Ascending aorta (tissue), 2 donors: Measurements from ENCODE around the gene CARD19. TPM values are rescaled to one million over a fixed set of nuclear protein-coding genes. Genes with fewer than 3 reads are reported as not detected.

Experiments used
- DNase-seq, 2 donors: peaks; one replicate each; pipeline ENCODE4 v3.0.0-alpha.2; 2019; ENCODE audit warnings: low spot score in 2 of 2
- H3K27ac ChIP-seq, 2 donors: fragments of 200-600 bp; sonication (generic); one replicate each; pipeline ENCODE4 v1.5.1; 2016 to 2017; ENCODE audit warnings: mild to moderate bottlenecking in 1 of 2
- H3K27me3 ChIP-seq: fragments of 200-600 bp; sonication (generic); one replicate; pipeline ENCODE4 v1.5.1; 2017
- H3K36me3 ChIP-seq, 2 donors: fragments of 200-600 bp; sonication (generic); one replicate each; pipeline ENCODE4 v1.5.1; 2016
- H3K4me1 ChIP-seq, 2 donors: fragments of 200-600 bp; sonication (generic); one replicate each; pipeline ENCODE4 v1.5.1; 2016 to 2017; ENCODE audit warnings: mild to moderate bottlenecking in 1 of 2
- H3K4me3 ChIP-seq, 2 donors: fragments of 200-600 bp; sonication (generic); one replicate each; pipeline ENCODE4 v1.5.1; 2016 to 2017; ENCODE audit warnings: mild to moderate bottlenecking in 1 of 2
- H3K9me3 ChIP-seq, 2 donors: fragments of 200-600 bp; sonication (generic); one replicate each; pipeline ENCODE4 v1.5.1; 2016
- intact Hi-C: fragments of 100-400 bp; cut with DNase I; formaldehyde crosslinking; loops from one replicate; pipeline ENCODE4 v1.15.1; 2023
- total RNA-seq: library from RNA; depleted of rRNA; stranded (reverse); fragments of >200 nt; gene quantifications from one replicate; pipeline ENCODE4 v1.1.0, GENCODE V29; 2016
- TF ChIP-seq, protein P1 (sequence below), 3 experiments: fragments of 200-600 bp in 2 of 3; fragments of 450-650 bp in 1 of 3; sonication (generic) in 2 of 3; IDR thresholded peaks; one replicate each; pipeline ENCODE4 v1.5.1; 2016 to 2019; ENCODE audit warnings: antibody characterized with exemption in 3 of 3, mild to moderate bottlenecking in 1 of 3, moderate library complexity in 1 of 3

CARD19 gene
- total RNA-seq, 1 donor from 2014 or later: 212 TPM

DNA sequence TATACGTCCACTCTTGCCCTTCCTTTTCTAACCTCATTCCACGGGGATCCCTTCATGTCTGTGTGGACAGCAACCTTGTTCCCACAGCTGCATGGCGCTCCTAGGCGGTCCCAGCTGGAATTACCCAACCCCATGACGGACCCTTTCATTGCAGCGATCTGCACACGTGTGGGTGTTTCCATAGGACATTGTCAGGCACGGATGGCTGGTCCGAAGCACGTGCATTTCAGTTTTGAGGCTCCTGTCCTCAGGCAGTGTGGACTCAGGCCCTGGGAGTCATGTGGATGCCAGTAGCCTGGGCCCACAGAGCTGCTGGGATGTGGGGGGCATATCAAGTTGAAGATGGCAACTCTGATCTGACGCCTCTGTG is 15.0 kb downstream of the CARD19 start:
- DNase-seq: peak in 1 of 2 donors; percentile 5
- no peak overlapping the region for H3K27ac ChIP-seq
- no peak overlapping the region for H3K4me3 ChIP-seq
- no peaks in the 10 kb centered on the region for H3K9me3 ChIP-seq
- no peaks in the 10 kb centered on the region for H3K27me3 ChIP-seq
- intact Hi-C loops: no loop called here
- TF ChIP-seq, protein P1, sequence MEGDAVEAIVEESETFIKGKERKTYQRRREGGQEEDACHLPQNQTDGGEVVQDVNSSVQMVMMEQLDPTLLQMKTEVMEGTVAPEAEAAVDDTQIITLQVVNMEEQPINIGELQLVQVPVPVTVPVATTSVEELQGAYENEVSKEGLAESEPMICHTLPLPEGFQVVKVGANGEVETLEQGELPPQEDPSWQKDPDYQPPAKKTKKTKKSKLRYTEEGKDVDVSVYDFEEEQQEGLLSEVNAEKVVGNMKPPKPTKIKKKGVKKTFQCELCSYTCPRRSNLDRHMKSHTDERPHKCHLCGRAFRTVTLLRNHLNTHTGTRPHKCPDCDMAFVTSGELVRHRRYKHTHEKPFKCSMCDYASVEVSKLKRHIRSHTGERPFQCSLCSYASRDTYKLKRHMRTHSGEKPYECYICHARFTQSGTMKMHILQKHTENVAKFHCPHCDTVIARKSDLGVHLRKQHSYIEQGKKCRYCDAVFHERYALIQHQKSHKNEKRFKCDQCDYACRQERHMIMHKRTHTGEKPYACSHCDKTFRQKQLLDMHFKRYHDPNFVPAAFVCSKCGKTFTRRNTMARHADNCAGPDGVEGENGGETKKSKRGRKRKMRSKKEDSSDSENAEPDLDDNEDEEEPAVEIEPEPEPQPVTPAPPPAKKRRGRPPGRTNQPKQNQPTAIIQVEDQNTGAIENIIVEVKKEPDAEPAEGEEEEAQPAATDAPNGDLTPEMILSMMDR (IDR thresholded peaks at IDR 0.05): no peak
- peaks cover 50 to 60% of the 10 kb centered on the region in 2 donors for H3K36me3 ChIP-seq
- H3K4me1 ChIP-seq: peaks cover 0 to 8% of the 10 kb centered on the region in 2 donors

DNA sequence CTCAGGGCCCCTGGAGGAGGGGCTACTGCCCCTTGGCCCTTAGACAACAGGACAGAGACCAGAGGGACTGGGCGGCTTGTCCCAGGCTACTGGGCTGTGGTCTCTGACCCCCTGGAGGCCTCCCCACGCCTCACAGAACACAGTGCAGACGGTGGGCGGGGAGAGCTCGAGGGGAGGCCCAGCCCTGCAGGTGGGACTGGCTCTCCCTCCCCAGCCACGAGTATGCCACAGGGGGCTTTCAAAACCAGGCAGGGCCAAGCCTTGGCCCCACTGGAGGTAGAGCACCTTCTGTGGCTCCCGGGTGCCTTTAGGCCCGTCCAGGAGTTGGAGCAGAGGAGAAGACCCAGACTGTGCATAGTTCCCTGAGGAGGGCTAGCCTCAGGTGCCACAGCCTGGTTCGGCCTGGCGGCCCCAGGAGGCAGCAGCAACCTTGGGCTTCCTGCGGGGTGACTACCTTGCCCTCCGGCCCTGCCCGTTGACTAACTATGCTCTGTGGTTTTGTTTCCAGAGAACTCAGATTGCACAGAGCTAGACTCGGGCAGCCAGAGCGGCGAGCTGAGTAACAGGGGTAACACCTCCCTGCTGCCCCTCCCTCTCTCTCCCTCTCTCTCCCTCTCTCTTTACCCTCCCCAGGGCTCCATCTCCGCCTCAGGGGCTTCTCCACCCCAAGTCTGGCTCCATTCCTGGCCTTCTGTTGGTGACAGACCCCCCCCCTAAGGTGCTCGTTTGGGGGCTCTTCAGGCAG is 15.5 kb downstream of the CARD19 start:
- peak; percentile 4 to 60 for DNase-seq
- TF ChIP-seq, protein P1 (IDR thresholded peaks at IDR 0.05): no peak
- Histone ChIP-seq H3K9me3 (no peaks in the 10 kb centered on the region), H3K27ac (no peak overlapping the region), H3K27me3 (no peaks in the 10 kb centered on the region), H3K4me3 (no peak overlapping the region), H3K4me1 (peaks cover 0 to 12% of the 10 kb centered on the region in 2 donors), H3K36me3 (peaks cover 50 to 60% of the 10 kb centered on the region in 2 donors)
- intact Hi-C loops: no loop called here

DNA sequence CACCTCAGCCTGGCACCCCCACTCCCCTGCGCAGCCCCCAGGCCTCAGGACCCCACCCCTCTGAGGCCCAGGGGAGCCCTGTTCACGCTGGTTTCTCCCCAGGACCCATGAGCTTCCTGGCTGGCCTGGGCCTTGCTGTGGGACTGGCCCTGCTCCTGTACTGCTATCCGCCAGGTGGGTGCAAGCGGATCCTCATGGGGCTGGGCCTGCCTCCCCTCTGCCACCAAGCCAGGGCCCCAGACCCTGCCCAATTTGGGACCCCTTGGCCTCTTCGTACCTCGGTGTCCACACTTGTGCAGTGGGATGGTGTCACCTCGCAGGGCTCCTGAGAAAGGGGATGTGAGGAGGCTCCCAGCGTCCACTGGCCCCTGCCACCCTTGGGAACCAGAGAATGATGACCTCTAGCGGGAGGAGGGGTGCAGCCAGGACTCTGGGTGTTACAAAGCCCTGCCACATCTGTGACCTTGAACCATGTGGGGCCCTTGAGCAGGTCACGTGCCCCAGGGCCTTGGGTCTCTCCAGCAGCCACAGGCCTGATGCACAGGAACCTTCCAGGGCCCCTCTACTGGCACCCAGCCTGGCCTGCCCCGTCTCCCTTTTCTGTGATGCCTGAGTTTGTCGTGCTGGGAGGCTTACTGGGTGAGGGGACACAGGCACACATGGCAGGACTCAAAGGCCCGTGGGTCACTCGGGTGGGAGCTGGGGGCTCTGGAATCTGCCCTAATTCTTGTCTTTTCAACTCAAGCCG is 16.3 kb downstream of the CARD19 start:
- intact Hi-C loops: no loop called here
- H3K27ac ChIP-seq: no peak overlapping the region
- H3K4me3 ChIP-seq: no peak overlapping the region
- peaks cover 50 to 60% of the 10 kb centered on the region in 2 donors for H3K36me3 ChIP-seq
- TF ChIP-seq, protein P1 (IDR thresholded peaks at IDR 0.05): no peak
- peak; percentile 2 to 63 for DNase-seq
- H3K27me3 ChIP-seq: no peaks in the 10 kb centered on the region
- H3K9me3 ChIP-seq: no peaks in the 10 kb centered on the region
- peaks cover 0 to 9% of the 10 kb centered on the region in 2 donors for H3K4me1 ChIP-seq

DNA sequence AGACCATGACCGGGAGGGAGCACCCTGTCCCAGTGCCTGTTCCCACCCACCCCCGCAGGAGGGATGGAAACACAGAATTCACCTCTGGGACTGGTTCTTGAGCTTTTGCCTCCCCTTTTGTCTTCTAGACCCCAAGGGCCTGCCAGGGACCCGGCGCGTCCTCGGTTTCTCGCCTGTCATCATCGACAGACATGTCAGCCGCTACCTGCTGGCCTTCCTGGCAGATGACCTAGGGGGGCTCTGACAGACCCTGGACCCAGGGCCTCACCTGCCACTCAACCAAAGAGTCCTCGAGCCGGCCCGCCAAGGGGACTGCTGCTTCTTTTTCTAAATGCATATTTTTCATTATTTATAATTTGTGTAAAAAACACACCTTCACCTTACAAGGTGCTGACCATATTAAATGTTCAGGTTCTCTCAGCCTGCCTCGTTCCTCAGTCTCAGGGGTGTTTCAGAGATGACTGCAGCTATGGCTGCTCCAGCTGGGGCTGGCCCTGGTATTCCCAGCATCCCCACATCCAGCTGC is 16.9 kb downstream of the CARD19 start:
- Histone ChIP-seq H3K9me3 (no peaks in the 10 kb centered on the region), H3K27me3 (no peaks in the 10 kb centered on the region), H3K27ac (no peak overlapping the region), H3K4me1 (peaks cover 0 to 7% of the 10 kb centered on the region in 2 donors), H3K4me3 (no peak overlapping the region), H3K36me3 (peaks cover 50 to 59% of the 10 kb centered on the region in 2 donors)
- TF ChIP-seq, protein P1 (IDR thresholded peaks at IDR 0.05): no peak
- intact Hi-C loops: no loop called here
- DNase-seq: peak in 1 of 2 donors; percentile 56

- no peak overlapping the region for H3K4me3 ChIP-seq
- intact Hi-C loops: no loop called here
- TF ChIP-seq, protein P1 (IDR thresholded peaks at IDR 0.05): no peak
- H3K27me3 ChIP-seq: no peaks in the 10 kb centered on the region
- DNase-seq: peak in 1 of 2 donors; percentile 63
- H3K27ac ChIP-seq: no peak overlapping the region
- peaks cover 0 to 11% of the 10 kb centered on the region in 2 donors for H3K4me1 ChIP-seq
- no peaks in the 10 kb centered on the region for H3K9me3 ChIP-seq
- H3K36me3 ChIP-seq: peaks cover 40 to 49% of the 10 kb centered on the region in 2 donors
Observed at GRCh38 chr9:93114169-93114983, 18.4 kb downstream of the CARD19 start.
